GM12873 (cell line): Measurements from ENCODE around the gene CHRM4.

Experiments
- TF ChIP-seq, protein P1 (sequence below): IDR thresholded peaks from 2 replicates; pipeline ENCODE4 v1.5.1; 2012; ENCODE audit warnings: low read depth, mild to moderate bottlenecking, moderate library complexity, low read length, control low read depth; ENCODE audit not compliant: insufficient read depth; ENCODE audit errors: missing control alignments

The CHRM4 gene

DNA sequence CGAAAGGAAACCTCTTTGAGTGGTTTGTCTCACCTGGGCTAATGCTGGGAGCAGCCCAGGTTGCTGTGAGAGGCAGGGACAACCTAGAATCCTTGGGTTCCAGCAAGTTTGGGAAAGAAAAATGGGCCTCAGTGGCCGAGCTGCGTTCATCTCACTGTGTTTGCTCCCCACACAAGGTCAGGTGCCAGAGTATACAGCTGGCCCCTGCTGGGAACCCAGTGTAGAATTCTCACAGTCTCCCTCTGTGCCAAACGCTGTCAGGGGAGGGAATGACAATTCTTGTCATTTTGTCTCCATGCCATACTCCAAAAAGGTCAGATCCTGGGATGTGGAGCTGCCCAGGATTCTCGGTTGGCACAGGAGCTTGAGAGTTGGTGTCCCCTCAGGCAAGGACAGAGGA lies 40.0 kb downstream of the CHRM4 start:
- TF ChIP-seq, protein P1, sequence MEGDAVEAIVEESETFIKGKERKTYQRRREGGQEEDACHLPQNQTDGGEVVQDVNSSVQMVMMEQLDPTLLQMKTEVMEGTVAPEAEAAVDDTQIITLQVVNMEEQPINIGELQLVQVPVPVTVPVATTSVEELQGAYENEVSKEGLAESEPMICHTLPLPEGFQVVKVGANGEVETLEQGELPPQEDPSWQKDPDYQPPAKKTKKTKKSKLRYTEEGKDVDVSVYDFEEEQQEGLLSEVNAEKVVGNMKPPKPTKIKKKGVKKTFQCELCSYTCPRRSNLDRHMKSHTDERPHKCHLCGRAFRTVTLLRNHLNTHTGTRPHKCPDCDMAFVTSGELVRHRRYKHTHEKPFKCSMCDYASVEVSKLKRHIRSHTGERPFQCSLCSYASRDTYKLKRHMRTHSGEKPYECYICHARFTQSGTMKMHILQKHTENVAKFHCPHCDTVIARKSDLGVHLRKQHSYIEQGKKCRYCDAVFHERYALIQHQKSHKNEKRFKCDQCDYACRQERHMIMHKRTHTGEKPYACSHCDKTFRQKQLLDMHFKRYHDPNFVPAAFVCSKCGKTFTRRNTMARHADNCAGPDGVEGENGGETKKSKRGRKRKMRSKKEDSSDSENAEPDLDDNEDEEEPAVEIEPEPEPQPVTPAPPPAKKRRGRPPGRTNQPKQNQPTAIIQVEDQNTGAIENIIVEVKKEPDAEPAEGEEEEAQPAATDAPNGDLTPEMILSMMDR: no peak

DNA sequence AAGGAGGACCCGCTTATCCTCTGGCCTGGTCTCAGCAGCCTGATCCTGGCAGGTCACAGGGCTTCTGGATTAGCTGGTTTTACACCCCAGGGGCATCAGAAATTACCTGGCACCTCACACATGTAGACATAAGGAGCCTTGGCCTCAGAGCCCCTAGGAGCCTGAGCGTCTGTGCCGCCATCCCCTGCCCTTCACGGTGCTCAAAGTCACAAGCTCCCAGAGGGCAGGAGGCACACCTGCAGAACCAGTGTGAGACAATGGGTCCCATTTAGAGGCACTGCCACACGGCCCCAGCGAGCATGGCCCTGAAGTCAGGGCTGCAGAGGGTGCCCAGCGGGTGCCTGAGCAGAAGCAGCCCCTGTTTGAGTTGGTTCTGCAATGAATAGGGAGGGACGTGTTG lies 40.4 kb downstream of the CHRM4 start:
- TF ChIP-seq, protein P1: no peak

DNA sequence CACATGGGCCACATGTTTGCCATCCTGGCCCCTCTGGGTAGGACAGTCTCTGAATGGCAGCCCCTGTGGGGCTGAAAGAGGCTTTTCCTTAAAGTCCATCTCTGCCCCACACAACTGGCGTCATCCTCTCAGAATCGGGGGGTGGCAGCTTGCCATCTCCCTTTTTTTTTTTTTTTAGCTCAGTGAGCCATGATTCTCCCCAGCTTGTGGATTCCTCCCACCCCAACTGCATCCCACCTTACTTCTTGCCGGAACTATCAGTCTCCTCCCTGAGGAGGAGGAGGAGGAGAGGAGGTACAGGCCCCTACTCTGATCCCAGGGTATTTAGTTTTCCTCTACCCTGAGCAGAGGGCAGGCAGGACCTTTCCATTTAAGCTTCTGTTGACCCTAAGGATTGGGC lies 40.9 kb downstream of the CHRM4 start:
- TF ChIP-seq, protein P1: no peak

DNA sequence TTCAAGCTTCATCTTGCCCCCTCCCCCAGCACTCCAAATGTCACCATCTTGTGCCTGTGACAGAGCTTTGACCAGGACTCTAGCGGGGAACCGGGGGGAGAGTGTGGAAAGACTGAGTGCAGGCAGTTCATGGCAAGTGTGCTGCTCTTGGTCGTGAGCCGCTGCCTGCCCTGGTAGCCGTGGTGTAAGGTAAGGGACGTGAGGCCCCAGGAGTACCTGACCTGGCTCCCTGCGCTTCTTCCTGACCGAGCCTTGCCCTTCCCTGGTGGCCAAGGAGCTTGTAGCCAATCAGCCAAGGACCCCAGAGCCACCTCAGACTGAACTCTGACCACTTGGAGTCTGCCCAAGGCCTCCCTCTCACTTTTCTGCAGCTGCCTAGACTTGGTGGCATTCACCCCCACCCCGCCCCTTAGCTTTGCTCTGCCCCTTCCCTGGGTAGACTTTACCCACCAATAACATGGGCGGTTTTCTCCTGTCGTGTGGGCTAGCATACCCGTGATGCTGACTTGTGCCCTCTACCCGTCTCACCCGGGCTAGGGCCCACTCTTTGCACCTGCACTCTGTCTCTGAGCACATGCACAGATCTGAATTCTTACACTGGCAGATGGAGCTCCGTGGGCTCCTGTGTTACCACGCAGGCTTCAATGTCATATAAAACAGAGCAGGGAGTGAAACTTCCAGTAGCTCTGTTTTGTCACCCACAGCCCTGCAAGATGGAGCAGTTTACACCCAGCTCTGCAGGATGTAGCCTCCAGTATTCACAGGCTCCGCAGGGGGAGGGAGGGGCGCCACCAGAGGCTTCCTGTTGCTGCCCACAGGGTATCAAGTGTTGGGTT lies 42.8 kb downstream of the CHRM4 start:
- TF ChIP-seq, protein P1: no peak

- TF ChIP-seq, protein P1: no peak
Measured at GRCh38 chr11:46347637-46348311, 43.8 kb downstream of the CHRM4 start.

DNA sequence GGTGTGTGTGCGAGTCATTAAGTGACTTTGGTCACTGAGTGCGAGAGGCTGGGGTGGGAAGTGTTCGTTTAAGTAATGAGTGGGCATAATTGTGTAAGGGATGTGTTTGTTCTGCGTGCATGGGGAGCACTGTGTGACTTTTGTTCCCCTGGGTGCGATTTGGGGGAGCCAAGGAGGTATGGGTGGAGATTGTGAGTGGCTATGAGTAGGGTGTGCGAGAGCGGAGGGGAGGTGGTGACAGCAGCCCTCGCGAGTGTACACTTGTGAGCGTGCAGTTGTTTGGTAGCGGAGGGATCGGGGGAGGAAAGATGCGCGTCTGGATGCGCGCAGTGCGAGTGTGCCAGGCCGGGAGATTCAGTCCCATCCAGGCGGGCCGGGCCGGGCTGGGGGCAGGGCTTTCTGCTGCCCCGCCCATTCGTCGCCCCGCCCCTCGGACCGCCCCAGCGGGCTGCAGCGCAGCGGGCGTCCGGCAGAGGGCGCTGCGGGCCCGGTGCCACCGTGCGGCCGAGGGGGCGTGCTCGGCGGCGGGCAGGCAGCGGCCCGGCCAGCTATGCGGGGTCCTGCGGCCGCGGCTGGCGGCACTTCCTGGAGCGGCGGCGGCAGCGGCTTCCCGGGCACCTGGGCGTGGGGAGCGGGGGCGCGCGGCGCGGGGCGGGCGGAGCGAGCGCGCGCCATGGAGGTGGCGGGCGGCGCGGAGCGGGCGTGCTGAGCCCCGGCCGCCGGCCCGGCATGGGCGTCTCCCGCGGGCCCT lies 44.5 kb downstream of the CHRM4 start, which contains the start of gene DGKZ:
Gene DGKZ, plus strand, starts transcription at position 578 of the 751 bp plus-strand sequence. CDS start 197 bp downstream, outside the sequence.
- TF ChIP-seq, protein P1: peak; percentile 69
